Natural killer cell (primary cell): Measurements from ENCODE around the gene PDE11A. TPM values are rescaled to one million over a fixed set of nuclear protein-coding genes. Genes with fewer than 3 reads are reported as not detected.

Source experiments
- ATAC-seq, 3 donors: fragments of 150-1000 bp in 2 of 3; fragments of 200-7000 bp in 1 of 3; cut with Tn5 transposase; 1 replicate in 1 of 3; 2 replicates in 2 of 3; pipeline ENCODE4 v1.10.0; 2021; ENCODE audit warnings: mild to moderate bottlenecking in 2 of 3, moderate library complexity in 2 of 3
- DNase-seq, 2 donors: peaks; one replicate each; pipeline versions ENCODE4 v3.0.0 to v3.0.0-alpha.2; 2013 to 2021; ENCODE audit warnings: mixed read lengths in 1 of 2
- H3K27ac ChIP-seq: one replicate; pipeline ENCODE4 v1.5.1; 2013; ENCODE audit warnings: mild to moderate bottlenecking, low read length
- H3K27me3 ChIP-seq: one replicate; pipeline ENCODE4 v1.6.1; 2013; ENCODE audit warnings: low read length; ENCODE audit not compliant: control insufficient read depth, insufficient read depth
- H3K36me3 ChIP-seq: one replicate; pipeline ENCODE4 v1.6.1; 2013; ENCODE audit warnings: low read length; ENCODE audit not compliant: control insufficient read depth, insufficient read depth
- H3K4me1 ChIP-seq: one replicate; pipeline ENCODE4 v1.6.1; 2013; ENCODE audit warnings: low read length; ENCODE audit not compliant: control insufficient read depth, insufficient read depth
- H3K4me3 ChIP-seq: one replicate; pipeline ENCODE4 v1.5.1; 2013; ENCODE audit warnings: low read length
- H3K9me3 ChIP-seq: one replicate; pipeline ENCODE4 v1.6.1; 2013; ENCODE audit warnings: low read length; ENCODE audit not compliant: control insufficient read depth, insufficient read depth
- H3K27ac Mint-ChIP-seq, 2 donors: one replicate each; pipeline ENCODE4 v1.8.0; 2022; ENCODE audit warnings: mild to moderate bottlenecking in 2 of 2, mixed read lengths in 2 of 2, moderate library complexity in 1 of 2
- H3K27me3 Mint-ChIP-seq, 2 donors: one replicate each; pipeline ENCODE4 v1.8.0; 2022; ENCODE audit warnings: low read depth in 2 of 2, mixed read lengths in 2 of 2
- H3K36me3 Mint-ChIP-seq: one replicate; pipeline ENCODE4 v1.8.0; 2022; ENCODE audit warnings: mixed read lengths
- H3K4me1 Mint-ChIP-seq, 2 donors: one replicate each; pipeline ENCODE4 v1.8.0; 2022; ENCODE audit warnings: mixed read lengths in 2 of 2
- H3K4me3 Mint-ChIP-seq: one replicate; pipeline ENCODE4 v1.8.0; 2022; ENCODE audit warnings: mild to moderate bottlenecking, moderate library complexity, mixed read lengths
- H3K9me3 Mint-ChIP-seq, 2 donors: one replicate each; pipeline ENCODE4 v1.8.0; 2022; ENCODE audit warnings: mixed read lengths in 2 of 2
- WGBS: methylation state at CpG from one replicate; pipeline ENCODE4 v1.1.7; 2013; ENCODE audit warnings: missing lambda C conversion rate; ENCODE audit not compliant: insufficient coverage; 5-methylcytosine and 5-hydroxymethylcytosine counted together
- intact Hi-C: fragments of 100-400 bp; cut with micrococcal nuclease; formaldehyde crosslinking; loops from one replicate; pipeline ENCODE4 v1.14.2; 2022
- total RNA-seq, 4 donors: library from RNA; stranded (reverse); fragments of 120-200 nt in 1 of 4; gene quantifications; one replicate each; pipeline versions ENCODE4 v1.2.3 to v1.2.4, GENCODE V29; 2013 to 2022
- TF ChIP-seq, protein P1 (sequence below): fragments of 200-600 bp; IDR thresholded peaks from one replicate; pipeline ENCODE4 v1.8.0; 2022; ENCODE audit warnings: antibody characterized with exemption

Gene PDE11A
- total RNA-seq, 3 donors from 2014 or later (not counting 1 experiment from before 2014, with no cell fraction given): not detected

DNA sequence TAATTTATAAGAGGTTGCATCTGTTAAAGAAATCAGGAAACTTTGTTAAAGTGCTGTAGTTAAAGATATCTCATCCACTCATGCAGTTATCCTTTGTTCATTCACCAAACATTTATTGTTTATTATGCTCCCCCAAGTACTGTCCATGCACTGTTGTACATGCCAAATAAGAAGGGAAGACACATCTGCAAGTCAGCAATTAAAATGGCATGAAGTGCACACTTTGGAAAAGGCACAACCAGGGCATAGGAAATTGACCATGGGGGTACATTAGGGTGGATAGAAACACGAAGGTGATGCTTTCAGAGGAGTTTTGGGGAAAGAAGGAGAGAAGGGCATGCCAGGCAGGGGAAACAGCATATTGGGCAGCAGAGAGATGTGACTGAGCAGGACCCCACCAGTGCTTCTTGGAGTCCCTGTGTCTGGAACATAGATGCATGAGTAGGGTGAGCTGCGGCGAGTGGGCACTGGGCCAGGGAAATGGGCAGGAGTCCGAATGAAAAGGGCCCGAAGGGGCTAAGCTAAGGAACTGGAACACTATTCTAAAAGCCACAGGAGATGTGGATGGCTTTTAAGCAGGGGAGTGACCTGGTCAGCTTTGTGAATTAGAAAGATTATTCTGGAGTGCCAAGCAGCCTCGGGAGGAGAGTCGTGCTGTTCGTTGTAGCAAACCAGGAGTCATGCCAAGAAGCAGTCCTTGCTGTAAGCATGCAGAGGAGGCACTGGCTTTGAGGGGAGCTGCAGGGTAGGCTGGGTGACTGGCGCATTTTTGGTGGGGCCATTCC lies 363.7 kb downstream of the PDE11A start:
- Histone ChIP-seq H3K9me3 (no peaks in the 10 kb centered on the region), H3K27ac (no peak overlapping the region), H3K4me1 (no peaks in the 10 kb centered on the region), H3K27me3 (no peaks in the 10 kb centered on the region), H3K4me3 (no peak overlapping the region), H3K36me3 (no peaks in the 10 kb centered on the region)
- H3K9me3 Mint-ChIP-seq: no peaks in the 10 kb centered on the region
- TF ChIP-seq, protein P1, sequence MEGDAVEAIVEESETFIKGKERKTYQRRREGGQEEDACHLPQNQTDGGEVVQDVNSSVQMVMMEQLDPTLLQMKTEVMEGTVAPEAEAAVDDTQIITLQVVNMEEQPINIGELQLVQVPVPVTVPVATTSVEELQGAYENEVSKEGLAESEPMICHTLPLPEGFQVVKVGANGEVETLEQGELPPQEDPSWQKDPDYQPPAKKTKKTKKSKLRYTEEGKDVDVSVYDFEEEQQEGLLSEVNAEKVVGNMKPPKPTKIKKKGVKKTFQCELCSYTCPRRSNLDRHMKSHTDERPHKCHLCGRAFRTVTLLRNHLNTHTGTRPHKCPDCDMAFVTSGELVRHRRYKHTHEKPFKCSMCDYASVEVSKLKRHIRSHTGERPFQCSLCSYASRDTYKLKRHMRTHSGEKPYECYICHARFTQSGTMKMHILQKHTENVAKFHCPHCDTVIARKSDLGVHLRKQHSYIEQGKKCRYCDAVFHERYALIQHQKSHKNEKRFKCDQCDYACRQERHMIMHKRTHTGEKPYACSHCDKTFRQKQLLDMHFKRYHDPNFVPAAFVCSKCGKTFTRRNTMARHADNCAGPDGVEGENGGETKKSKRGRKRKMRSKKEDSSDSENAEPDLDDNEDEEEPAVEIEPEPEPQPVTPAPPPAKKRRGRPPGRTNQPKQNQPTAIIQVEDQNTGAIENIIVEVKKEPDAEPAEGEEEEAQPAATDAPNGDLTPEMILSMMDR: no peak
- H3K4me1 Mint-ChIP-seq: no peaks in the 10 kb centered on the region
- ATAC-seq (no peak), DNase-seq (no peak)
- H3K4me3 Mint-ChIP-seq: no peak overlapping the region
- no peak overlapping the region for H3K27ac Mint-ChIP-seq
- intact Hi-C loops: no loop called here
- no peaks in the 10 kb centered on the region for H3K36me3 Mint-ChIP-seq
- WGBS: 76% methylated on average over 9 of the region's 9 CpGs
- peaks cover 4 to 8% of the 10 kb centered on the region in 2 donors for H3K27me3 Mint-ChIP-seq

DNA sequence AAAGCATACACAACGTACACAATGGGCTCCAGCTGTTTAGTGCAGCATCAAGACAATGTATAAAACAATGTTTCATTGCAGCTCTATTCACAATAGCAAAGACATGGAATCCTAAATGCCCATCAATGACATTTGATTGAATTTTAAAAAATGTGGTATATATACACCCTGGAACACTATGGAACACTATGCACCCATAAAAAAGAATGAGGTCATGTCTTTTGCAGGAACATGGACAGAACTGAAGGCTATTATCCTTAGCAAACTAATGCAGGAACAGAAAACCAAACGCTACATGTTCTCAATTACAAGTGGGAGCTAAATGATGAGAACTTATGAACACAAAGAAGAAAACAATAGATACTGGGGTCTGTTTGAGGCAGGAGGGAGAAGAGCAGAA lies 364.5 kb downstream of the PDE11A start:
- Mint-ChIP-seq H3K4me1 (no peaks in the 10 kb centered on the region), H3K27me3 (peaks cover 5 to 8% of the 10 kb centered on the region in 2 donors), H3K27ac (no peak overlapping the region), H3K4me3 (no peak overlapping the region), H3K9me3 (no peaks in the 10 kb centered on the region), H3K36me3 (no peaks in the 10 kb centered on the region)
- no peaks in the 10 kb centered on the region for H3K36me3 ChIP-seq
- no peaks in the 10 kb centered on the region for H3K27me3 ChIP-seq
- intact Hi-C loops: no loop called here
- H3K4me3 ChIP-seq: no peak overlapping the region
- no peaks in the 10 kb centered on the region for H3K4me1 ChIP-seq
- no peaks in the 10 kb centered on the region for H3K9me3 ChIP-seq
- WGBS: 100% methylated on average over 2 of the region's 2 CpGs
- no peak for ATAC-seq
- TF ChIP-seq, protein P1: no peak
- DNase-seq: no peak
- H3K27ac ChIP-seq: no peak overlapping the region

GRCh38 chr2:177705511-177706173 lies 366.9 kb downstream of the PDE11A start:
- Histone ChIP-seq H3K9me3 (no peaks in the 10 kb centered on the region), H3K4me1 (no peaks in the 10 kb centered on the region), H3K36me3 (no peaks in the 10 kb centered on the region), H3K27me3 (no peaks in the 10 kb centered on the region), H3K4me3 (no peak overlapping the region), H3K27ac (no peak overlapping the region)
- DNase-seq: no peak
- Mint-ChIP-seq H3K36me3 (no peaks in the 10 kb centered on the region), H3K4me3 (no peak overlapping the region), H3K4me1 (no peaks in the 10 kb centered on the region), H3K27ac (no peak overlapping the region), H3K27me3 (peaks cover 2 to 8% of the 10 kb centered on the region in 2 donors), H3K9me3 (no peaks in the 10 kb centered on the region)
- intact Hi-C loops: no loop called here
- ATAC-seq: no peak
- WGBS: 96% methylated on average over 4 of the region's 4 CpGs
- TF ChIP-seq, protein P1: no peak
